Neural cell (in vitro differentiated cells): ENCODE data around the gene TAP1.

ENCODE experiments used
- CTCF ChIP-seq: fragments of 450-650 bp; IDR thresholded peaks from 2 replicates; pipeline ENCODE4 v1.5.1; 2014; ENCODE audit warnings: antibody characterized with exemption, mild to moderate bottlenecking, moderate library complexity; ENCODE audit not compliant: poor library complexity, severe bottlenecking
- EZH2 ChIP-seq: fragments of 200-600, 300-800 bp; shearing (Covaris generic), sonication (generic); IDR thresholded peaks from 2 replicates; pipeline ENCODE4 v1.6.1; 2014; ENCODE audit warnings: antibody characterized with exemption, low read length, borderline replicate concordance, mild to moderate bottlenecking; ENCODE audit not compliant: insufficient read depth, poor library complexity, severe bottlenecking
- MXI1 ChIP-seq: fragments of 450-650 bp; conservative IDR thresholded peaks from 2 replicates; pipeline ENCODE4 v1.6.1; 2014; ENCODE audit warnings: antibody characterized with exemption, mild to moderate bottlenecking; ENCODE audit not compliant: poor library complexity, severe bottlenecking
- POLR2AphosphoS5 ChIP-seq: IDR thresholded peaks from 2 replicates; pipeline ENCODE4 v1.6.1; 2012
- RAD21 ChIP-seq: fragments of 450-650 bp; conservative IDR thresholded peaks from 2 replicates; pipeline ENCODE4 v1.6.1; 2014; ENCODE audit warnings: antibody characterized with exemption, mild to moderate bottlenecking, moderate library complexity
- REST ChIP-seq: IDR thresholded peaks from 2 replicates; pipeline ENCODE4 v1.6.1; 2012; ENCODE audit warnings: borderline replicate concordance

- TF ChIP-seq POLR2AphosphoS5, result no peak
- no peak for TF ChIP-seq EZH2
- TF ChIP-seq MXI1, result no peak
- peak; percentile 32 for TF ChIP-seq CTCF
- peak; percentile 0 for TF ChIP-seq RAD21
- TF ChIP-seq REST, result no peak
These were observed 41.5 kb upstream of the TAP1 start for GRCh38 chr6:32895006-32895345.
